ENCODE data around the gene TNFSF15.

Gene TNFSF15

GRCh38 chr9:114787214-114787613 is 18.6 kb downstream of the TNFSF15 start:
- no peak for DNase-seq

- DNase-seq, result no peak
These were observed 19.8 kb downstream of the TNFSF15 start for GRCh38 chr9:114785866-114786650.

DNA sequence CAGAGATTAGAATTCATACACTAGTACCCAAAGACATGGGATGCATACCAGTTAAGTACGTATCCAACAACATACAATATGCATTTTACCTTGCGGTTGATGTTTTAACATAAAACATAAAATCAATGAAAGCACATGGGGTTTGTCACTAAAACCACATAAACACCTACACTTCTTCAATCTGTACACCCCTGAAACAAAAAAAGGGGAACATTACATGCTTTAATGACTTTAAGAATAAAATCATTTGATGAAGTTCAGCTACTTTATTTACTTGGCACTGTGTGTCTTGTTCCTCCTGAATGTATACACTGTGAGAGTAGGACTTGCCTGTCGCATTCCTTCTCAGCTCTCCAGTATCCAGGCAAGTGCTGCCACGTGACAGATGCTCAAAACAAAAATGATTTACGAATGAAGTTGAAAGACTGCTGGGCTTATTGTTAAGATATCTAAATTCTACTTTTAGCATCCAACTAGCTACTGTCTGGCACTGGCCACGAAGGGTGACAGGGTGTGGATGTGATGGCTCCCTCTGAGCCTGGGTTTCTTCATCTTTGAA is 21.0 kb downstream of the TNFSF15 start:
- no peak for DNase-seq

- no peak for DNase-seq
These were observed 23.3 kb downstream of the TNFSF15 start for GRCh38 chr9:114782586-114782985.

GRCh38 chr9:114779352-114779845 is 26.4 kb downstream of the TNFSF15 start:
- no peak for DNase-seq

DNA sequence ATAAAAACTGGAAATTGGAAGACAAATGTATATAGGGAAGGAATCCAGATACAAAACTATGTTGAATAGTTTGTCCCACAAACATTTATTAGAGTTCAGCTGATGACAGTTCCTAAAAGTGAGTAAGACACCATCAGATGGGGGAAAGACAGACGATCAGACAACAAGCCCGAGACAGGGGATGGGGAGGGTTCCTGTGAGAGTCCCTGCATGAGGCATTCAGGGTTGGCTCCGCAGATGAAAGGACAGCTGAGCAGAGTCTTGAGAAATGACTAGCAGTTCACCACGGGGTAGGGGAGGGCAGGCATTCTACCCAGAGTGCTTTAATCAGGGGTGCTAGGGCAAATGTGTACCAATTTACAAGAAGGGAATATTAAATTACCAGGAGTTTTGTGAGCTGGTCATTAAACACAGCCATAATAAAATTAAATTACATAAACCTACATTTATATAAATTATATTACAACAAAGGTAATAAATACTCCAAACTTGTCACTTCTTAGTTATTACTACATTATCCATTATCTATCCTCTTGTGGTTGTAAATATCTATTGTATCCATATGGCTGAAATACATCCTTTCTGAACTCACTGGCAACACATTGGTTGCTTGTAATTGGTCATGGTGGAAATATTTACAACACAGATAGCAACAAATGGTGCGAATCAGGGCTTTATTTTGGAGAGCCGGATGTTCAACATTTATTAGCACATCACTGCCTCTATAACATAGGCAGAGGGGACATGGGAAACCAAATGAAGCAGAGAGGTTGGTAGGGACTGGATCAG is 27.8 kb downstream of the TNFSF15 start:
- peak; percentile 36 for DNase-seq

DNA sequence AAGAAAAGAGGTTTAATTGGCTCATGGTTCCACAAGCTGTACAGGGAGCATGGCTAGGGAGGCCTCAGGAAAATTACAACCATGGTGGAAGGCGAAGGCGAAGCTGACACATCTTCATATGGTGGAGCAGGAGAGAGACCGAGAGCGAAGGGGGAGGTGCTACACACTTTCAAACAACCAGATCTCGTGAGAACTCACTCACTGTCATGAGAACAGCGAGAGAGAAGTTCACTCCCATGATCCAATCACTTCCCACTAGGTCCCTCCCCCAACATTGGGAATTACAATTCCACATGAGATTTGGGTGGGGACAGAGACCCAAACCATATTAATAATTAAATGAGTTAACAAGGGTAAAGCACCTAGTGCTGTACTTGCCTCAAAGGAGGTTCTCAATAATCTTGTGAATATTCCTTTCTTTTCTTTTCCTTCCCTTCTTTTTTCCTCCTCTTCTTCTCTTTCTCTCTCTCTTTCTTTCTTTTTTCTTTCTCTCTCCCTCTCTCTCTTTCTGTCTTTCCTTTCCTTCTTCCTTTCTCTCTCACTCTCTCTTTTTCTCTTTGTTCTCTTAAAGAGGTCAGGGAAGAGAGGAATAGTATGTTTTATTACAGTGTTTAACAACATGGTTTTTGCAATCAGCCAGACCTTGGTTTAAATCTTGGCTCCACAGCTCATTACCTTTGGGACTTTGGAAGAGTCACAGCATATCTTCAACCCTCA is 29.0 kb downstream of the TNFSF15 start:
- no peak for DNase-seq

DNA sequence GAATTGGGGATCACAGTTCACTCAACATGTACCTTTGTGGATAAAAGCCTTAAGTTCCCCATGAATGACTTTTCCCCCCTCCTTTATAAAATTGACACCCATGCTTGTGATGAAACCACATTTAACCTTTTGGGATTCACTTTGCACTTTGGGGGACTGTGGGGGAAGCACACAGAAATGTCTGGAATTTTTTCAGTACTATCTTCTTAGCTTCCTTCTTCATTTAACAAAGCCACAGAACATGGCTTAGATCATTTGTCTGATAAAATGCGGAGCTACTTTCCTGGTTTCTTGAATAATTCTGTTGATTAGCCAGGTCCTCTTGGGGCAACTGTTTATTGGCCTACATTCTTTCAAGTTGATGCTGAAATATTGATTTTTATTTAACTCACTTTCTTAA is 29.9 kb downstream of the TNFSF15 start:
- DNase-seq, result no peak

GRCh38 chr9:114775121-114775520 is 30.7 kb downstream of the TNFSF15 start:
- DNase-seq, result no peak

- DNase-seq, result no peak
These were observed 31.3 kb downstream of the TNFSF15 start for GRCh38 chr9:114774524-114774923.

DNA sequence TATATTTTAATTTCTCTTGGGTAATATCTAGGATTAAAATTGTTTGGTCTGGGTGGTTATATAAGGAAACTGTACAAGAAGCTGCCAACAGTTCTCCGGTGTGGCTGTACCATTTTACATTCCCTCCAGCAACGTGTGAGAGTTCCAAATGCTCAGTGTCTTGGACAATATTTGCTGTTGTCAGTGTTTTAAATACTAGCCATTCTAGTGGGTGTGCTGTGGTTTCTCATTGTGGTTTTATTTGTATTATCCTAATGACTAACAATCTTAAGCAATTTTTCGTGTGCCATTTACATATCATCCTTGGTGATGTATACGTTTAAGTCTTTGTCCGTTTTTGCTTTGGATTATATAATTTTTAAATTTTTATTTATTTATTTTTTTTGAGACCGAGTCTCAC is 34.0 kb downstream of the TNFSF15 start:
- no peak for DNase-seq

GRCh38 chr9:114770991-114771390 is 34.8 kb downstream of the TNFSF15 start:
- no peak for DNase-seq

GRCh38 chr9:114769624-114770023 is 36.2 kb downstream of the TNFSF15 start:
- no peak for DNase-seq

DNA sequence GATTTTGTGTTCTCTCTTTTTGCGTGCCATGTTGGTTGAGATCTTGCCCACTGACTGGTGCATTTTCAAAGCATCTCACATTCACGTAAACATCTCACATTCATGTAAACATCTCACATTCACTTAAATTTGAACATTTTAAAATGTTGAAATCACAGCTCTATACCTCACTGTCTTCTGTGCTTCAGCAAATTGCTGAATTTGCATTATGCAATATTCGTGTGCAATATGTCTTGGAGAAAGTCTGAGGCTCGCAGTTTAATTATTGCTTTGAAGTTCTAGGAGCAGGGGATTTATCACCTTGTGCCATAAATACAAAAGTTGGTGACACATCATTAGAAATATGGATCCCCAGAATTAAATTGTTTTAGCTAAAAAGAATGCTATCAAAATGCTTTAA is 42.6 kb downstream of the TNFSF15 start:
- no peak for DNase-seq

GRCh38 chr9:114761523-114761922 is 44.3 kb downstream of the TNFSF15 start:
- DNase-seq, result no peak

DNA sequence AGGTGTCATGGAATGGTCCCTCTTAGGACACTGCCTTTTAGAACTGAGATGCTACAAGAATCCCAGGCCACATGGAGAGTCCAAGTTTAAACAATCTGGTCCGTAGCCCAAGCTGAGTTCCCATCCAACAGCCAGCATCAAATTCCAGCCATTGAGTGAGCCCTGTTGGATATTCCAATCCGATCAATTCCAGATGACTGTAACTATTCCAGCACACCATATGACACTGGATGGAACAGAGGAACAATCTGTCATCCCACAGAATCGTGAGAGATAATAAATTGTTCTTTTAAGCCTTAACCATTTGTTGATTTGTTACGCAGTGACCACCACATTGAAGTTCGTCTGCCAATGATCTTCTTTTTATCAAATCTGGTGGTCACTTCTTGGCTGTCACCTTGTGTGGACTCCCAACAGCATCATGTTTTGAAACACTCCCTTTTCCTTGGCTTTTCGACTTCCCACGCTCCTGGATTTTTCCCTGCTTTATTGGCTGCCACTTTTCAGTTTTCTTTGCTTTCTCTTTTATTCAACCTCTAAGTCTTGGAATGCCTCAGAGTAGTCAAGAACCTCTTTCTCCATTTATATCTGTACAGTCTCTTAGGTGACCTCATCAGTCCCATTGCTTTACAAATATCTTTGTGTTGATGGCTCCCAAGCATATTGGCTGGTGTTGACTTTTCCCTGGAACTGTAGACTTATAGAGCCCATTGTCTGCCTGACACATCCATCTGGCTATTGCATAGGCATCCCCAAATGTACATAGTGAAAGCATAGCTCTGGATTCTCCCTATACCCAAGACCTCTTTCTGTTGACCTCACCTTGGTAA is 46.1 kb downstream of the TNFSF15 start:
- no peak for DNase-seq

GRCh38 chr9:114757984-114758383 is 47.9 kb downstream of the TNFSF15 start:
- no peak for DNase-seq

DNA sequence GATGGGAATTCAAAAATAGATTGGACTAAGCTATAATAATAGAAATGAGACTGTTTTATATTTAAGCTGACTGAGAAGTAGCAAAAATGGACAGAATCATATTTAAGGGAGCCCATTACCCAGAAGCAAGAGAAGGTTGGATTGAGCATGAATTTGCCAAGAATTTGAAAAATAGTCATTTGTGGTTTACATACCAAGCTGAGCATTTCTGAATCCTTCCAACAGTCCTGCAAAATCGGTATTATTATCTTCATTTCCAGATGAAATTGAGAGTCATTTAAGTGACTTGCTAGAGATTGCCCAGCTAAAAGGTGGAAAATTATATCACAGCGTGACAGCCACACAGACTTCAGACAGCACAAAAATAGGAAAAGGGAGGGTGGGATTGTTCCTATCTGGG is 48.4 kb downstream of the TNFSF15 start:
- DNase-seq, result no peak

- DNase-seq, result no peak
These were observed 48.9 kb downstream of the TNFSF15 start for GRCh38 chr9:114756920-114757319.

DNA sequence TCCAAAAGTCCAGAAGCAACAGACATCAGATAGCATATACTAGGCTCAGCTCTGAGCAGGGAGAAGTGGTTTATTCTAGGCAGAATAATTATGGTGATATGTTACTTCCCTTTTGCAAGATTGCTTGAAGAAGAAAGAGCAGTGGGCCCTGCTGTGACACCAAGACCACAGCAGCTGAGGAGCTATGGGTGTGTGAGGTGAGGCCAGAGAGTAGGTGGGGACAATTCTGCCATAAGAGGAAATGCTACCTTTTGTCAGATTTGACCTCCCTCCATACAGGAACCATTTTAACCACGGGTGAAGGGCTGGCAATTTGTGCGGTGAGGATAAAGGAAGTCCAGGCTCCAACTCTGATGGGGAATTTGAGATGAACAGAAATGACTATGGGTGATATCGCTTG is 51.3 kb downstream of the TNFSF15 start:
- no peak for DNase-seq

- DNase-seq, result no peak
These were observed 59.1 kb downstream of the TNFSF15 start for GRCh38 chr9:114746591-114747346.
